GM21825 (cell line): ENCODE results near the gene ATP11A.
"Not testable (repeated sequence)": the region's sequence is repeated elsewhere in the genome, so short reads cannot be mapped to it uniquely, and the experiment has no call there.

Experiments
- ATAC-seq: cut with Tn5 transposase; IDR thresholded peaks from one replicate; pipeline ENCODE4 v1.9.1; 2021; ENCODE audit warnings: mild to moderate bottlenecking, moderate library complexity; ENCODE audit not compliant: unreplicated experiment

Gene ATP11A

DNA sequence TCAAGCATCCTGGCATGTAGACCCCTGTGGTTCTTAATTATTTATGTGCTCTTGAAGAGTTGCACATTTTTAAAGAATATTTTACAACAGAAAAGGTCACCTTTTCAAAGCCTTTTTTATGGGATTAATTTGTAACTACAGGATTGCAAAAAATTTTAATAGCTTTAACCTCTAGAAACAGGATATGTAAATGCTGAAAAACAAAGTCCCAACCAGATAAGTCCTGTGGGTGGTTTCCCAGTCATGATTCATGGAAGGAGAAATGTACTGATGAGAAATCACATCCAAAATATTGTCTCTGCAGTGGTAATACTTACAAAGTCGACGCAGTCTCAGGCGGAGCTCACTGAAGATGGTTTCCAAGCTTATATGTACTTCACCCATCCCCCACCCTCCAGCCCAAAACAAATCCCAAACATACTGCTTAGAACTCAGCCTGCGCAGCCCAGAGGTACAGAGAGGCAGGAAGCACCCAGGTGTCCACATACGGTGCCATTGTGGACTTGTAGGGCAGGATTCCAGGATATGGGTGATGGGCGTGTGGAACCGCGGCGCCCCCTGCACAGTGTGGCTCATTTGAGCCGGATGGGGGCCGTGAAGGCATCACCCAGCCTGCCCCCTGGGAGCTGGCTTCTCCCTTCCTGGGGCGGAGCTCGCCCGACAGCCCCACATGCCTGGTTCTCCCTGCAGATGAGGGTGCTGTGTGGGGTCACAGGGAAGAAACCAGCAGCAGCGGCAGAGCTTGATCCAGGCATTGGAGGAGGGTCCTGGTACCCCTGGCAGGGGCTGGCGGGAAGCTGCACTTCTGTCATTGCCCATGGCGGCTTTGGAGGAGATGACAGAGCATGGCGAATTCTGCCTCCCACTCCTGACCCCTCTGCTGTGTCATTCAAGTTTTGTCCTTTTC, 101.2 kb downstream of the ATP11A start:
- ATAC-seq = no peak

DNA sequence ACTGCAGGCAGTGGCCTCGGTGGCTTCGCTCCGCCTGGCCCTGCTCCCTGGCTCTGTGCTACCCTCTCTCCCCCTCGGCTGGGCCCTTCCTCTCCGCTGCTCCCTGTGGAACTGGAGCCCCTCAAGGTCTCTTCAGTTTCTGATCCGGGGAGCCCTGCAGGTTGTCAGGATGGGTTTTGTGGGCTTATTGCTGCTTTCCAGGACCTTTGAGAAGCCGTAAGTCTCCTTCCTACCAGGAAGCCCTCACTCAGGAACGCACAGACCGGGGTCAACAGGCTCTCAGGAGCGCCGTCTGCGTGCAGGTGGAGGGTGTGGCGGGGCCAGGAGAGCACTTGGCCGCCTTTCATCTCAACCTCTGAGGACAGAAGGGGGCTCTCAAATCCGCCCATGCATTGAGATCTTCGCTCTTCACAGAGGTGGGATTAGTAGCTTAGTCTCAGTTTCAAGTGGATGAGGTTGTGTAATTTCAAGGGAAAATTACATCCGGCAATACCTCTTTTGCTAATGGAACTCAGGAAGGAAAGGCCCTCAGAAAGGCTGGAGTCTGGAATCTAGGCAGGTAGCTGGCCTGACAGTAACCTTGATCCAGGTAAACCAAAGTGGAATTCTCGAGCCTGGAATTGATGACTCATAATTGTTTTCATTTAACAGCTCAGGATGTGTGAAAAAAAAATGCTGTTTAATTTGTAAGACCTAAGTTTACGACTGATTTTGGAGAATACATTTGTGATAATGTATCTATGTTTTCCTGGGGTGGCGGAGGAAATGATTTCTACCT, 102.0 kb downstream of the ATP11A start:
- no peak for ATAC-seq

DNA sequence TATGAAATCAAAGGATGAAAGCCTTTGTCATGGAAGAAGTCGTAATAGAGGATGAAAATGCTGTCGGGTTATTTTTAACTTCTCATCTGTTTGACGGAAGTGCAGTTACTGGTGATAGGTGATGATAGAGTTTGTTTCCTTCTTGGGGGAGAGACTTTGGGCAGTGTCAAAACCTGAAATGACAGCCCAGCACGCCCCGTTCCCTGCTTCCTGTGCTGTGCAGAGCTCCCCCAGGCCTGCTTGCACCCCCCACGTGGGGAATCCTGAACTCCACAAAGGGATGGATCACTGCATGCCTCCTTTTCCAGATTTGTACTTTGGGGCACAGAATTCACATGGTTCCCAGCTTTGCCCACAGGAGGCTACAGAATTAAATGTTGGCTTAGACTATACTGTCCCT, 102.7 kb downstream of the ATP11A start:
- ATAC-seq = no peak

DNA sequence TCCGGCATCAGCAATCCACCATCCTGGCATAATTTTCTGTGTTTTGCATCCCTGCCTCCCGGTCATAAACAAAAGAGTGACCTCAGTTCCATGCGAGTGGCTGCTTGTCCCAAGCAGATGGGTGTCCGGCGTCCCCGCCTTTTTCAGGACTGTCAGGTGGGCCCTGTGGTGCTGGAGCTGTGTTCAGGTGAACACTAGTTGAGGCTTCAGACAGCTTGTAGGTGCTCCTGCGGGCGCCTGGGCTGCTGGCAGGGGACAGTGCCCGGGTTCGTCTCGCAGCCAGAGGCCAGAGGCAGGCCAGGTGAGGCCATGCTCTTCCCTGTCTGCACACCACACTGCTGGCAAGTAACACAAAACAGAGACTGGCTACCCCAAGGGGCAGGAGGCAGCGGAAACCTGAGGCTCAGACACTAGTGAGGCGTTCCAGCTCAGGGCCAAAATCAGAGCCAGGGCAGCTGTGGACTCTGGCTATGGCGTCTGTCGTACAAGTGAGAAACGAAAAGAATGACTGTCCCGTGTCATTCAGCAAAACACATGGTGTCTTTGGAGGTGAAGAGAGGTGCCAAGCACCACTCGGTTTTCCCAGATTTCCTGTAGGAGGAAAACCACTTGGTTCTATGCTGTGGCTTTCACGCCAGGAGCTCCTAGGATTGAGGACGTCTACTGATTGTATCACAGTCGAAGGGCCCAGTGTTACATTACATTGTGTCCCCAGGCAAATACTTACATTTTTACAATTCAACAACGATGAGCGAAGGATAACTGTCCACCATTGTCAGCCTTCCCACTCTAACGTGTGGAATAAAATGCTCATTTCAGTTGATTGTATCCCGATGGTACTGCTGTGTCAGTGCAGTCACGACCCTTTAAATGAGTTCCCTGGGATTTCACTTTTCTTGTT, 104.0 kb downstream of the ATP11A start:
- ATAC-seq = no peak

DNA sequence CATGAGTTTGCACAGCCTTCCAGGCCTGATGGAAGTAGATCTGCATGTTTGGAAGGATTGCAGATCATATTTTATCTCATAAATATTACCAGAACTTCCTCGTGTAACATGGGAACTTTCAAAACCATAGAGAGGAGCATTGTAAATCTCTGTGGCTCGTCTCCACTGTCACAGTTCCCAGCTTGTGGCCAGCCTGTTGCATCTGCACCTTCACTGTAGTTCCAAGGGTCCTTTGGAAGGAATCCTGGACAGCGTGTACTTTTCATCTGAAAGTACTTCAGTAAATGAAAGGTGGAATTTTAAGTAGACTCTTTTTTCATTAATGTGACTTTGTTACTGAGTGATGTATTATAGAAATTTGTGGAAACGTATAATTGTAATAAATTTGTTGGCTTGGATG, 105.4 kb downstream of the ATP11A start:
- no peak for ATAC-seq

DNA sequence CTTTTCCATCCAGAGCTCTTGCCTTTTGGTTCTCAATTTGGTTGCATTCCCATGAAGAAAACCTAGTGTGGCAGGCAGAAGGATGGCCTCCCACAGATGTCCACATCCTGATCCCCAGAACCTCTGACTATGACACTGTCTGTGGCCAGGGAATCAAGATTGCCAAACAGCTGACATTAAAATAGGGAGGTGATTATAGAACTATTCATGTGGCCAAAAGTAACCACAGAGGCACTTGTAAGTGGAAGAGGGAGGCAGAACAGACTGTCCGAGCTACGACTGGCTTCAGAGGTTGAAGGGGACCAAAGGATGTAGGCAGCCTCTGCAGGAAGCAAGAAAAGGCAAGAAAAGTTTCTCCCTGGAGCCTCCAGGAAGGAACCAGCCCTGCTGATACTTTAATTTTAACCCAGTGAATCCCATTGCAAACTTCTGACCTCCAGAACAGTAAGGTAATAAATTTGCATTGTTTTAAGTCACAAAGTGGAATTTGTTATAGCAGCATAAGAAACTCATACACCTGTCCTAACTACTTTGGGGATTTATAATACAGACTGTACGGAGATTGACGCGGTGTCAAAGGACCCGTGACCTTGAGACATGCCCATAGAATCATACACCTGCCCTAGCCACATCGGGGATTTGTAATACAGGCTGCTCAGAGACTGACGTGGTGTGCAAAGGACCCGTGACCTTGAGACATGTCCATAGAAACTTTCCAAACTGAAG, 106.5 kb downstream of the ATP11A start:
- ATAC-seq = no peak

DNA sequence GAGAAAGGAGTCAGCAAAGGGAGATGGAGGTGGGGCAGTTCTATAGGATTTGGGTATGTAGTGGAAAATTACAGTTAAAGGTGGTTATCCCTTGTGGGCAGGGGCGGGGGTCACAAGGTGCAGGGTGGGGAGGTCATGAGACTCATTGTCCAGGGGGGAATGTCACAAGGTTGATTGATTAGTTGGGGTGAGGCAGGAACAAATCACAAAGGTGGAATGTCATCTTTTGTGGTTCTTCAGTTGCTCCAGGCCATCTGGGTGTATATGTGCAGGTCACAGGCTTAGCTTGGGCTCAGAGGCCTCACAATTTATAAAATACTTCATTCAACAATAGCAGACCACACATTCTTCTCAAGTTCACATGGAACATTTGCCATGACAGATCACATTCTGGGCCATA, 109.6 kb downstream of the ATP11A start:
- ATAC-seq = no peak

DNA sequence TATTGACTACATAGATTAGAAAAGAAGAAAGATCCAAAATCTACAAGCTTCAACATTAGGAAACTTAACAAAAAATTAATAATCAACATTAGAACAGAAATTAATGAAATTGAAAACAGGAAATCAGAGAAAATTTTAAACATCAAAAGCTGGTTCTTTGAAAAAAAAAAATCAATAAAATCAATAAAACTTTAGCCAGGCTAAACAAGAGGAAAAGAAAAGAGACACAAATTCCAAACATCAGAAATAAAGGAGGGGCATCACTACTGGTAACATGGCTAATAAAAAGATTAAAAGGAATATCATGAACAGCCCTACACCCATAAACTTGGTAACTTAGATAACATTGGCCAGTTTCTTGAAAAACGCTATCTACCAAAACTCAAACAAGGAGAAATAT, 110.2 kb downstream of the ATP11A start:
- ATAC-seq = no peak

DNA sequence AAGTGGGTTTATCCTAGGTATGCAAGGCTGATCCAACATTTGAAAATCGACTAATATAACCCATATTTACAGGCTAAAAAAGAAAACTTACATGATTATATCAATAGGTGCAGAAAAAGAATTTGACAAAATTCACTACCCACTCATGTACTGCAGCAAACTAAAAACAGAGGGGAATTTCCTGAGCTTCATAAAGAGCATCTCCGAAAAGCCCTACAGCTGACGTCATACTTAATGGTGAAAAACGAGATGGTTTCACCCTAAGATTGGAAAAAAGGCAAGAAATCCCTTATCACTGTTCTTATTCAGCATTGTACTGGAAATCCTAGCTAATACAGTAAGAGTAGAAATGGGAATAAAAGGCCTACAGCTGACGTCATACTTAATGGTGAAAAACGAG, 111.0 kb downstream of the ATP11A start:
- not testable (repeated sequence) for ATAC-seq

DNA sequence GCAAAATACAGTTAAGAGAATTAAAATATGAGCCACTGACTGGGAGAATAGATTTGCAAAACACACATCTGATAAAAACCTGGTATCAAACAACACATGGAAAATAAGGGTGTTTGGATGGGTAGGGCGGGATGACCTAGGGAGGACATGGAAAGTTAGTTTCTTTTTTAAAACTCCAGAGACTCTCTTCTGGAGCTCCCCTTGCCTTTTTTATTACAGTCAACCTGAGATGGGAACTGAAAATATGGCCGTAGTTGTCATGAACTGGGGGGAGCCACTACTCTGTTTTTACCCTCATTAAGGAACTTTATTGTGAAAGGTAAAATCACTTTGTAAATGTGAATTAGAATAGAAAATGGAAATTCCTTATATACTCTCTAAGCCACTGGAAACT, 113.0 kb downstream of the ATP11A start:
- ATAC-seq = peak; percentile 38

DNA sequence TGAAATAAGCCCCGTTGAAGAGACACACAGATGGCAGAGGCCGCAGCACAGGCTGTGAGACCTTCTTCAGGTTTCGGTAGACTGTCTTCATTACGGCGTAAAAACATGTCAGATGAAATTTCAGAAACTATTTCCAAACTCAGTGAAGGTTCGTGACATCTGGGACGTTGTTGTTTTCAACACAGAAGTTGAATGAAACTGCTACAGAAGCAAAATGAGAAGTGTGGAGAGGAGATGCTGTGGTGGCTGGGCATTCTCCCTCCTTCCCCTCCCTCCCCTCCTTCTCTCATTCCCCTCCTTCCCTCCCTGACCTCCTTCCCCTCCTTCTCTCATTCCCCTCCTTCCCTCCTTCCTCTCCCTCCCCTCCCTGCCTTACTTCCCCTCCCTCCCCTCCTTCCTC, 113.6 kb downstream of the ATP11A start:
- peak; percentile 66 for ATAC-seq

DNA sequence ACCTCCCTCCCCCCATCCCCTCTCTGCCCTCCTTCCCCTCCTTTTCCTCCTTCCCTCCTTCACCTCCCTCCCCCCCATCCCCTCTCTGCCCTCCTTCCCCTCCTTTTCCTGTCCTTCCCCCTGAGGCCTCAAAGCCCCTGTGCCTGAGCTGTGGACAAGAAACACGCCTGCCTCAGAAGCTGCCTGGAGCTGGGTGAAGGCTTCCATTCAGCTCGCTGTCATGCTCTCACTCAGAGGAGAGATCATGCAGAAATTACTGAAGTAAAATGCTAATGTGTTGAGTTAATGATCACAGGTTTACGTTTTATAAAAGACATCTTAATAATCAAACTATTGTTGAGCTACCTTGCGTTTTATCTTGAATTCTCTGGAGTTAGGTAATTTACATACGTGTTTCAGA, 114.5 kb downstream of the ATP11A start:
- no peak for ATAC-seq

DNA sequence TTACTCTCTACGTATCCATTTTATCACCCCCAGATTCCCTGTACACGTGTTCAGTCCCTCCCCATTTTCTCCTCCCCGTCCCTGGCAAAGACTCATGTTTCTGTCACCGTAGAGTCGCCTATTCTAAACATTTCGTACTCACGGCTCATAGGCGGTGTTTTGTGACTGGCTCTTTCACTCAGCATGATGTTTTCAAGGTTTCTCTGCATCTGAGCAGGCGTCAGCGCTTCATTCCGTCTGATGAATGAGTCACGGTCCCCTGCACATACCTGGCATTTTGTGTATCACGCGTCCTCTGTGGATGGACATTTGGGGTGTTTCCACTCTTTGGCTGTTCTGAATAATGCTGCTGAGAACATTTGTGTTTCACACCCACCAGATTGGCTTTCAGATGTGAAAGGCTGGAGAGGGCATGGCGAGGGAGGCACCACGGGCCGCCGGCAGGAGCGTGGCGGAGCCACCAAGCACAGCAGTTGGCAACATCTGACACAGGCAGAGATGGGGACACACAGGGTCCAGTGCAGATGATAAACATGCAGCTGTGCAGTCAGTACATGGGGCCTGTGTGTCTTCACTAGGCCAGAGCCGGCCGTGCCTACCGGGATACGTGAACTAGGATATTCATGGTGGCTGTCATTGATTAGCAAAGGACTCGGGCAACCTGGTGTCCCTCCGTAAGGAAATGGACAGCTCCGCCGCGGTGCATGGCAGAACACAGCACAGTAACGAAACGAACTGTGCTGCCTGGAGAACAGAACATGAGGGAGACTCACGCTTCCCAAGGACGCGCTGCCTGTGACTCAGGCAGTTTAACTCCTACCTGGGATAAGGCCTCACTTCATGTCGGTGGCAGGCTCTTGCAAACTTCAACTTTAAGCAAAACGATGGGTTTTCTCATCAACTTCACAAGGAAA, 117.2 kb downstream of the ATP11A start:
- ATAC-seq = no peak

DNA sequence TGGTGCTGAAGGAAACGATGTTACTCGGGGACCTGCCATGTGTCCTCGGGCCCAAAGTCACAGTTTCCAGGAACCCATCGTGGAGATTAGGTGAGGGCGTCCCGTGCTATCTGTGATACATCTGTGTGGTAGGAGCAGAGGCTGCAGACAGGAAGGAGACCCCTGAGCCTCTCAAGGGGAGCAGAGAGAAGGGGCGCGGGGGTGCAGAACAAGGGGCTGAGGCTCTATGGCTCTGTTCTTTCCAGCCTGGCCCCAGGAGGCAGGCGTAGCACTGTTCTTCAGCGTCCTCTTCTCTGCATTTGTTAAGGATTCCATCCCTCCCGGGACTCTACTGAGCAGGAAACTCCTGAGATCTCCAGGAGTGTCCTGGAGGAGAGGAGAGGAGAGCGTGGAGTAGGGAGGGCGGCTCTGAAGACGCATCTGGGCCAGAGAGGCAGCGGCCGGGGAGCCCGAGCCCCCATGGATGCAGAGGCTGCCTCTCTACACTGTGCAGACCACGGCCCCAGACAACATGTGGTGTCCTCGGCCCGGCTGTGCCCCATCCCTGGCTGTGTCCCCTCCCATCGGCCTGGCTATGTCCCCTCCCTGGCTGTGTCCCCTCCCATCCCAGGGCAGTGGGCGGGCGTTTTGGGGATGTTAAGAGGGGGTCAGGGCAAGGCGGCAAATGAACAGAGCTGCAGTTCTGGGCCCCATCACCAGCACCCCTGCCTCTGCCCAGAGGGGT, 118.0 kb downstream of the ATP11A start:
- no peak for ATAC-seq

DNA sequence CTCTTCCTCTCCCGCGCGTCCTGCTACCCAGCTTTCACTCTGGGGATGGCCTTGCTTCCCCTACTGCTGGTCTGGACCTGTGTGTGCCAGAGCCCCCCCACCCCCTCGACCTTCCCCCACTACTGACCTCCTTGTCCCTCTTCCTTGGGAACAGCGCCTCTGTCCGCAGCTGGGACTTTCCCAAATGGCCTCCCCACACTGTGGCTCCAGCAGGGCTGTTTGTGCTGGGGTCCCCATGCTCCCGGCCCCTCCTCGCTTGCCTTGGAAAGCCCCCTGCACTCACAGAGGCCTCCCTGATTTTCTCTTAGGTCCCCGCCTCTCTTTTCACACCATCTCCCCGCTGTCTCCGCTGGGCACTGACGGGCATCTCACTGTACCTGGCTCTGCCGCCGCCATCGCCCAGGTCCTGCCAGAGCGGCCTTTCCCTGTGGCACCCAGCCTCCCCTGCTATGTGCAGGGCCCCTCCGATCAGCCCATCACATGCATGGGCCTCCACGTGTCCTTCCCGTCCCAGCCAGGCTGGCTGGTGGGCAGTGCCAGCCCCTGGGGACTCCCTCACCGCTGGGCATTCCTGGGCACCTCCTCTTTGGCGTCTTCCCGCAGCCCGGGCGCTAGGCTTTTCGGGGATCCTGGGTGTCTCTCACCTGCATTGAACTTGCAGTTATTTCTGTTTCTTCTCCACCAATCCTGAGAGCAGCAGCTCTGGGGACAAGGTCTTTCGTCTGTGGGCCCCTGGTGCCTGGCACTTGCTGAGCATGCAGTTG, 118.7 kb downstream of the ATP11A start:
- no peak for ATAC-seq

DNA sequence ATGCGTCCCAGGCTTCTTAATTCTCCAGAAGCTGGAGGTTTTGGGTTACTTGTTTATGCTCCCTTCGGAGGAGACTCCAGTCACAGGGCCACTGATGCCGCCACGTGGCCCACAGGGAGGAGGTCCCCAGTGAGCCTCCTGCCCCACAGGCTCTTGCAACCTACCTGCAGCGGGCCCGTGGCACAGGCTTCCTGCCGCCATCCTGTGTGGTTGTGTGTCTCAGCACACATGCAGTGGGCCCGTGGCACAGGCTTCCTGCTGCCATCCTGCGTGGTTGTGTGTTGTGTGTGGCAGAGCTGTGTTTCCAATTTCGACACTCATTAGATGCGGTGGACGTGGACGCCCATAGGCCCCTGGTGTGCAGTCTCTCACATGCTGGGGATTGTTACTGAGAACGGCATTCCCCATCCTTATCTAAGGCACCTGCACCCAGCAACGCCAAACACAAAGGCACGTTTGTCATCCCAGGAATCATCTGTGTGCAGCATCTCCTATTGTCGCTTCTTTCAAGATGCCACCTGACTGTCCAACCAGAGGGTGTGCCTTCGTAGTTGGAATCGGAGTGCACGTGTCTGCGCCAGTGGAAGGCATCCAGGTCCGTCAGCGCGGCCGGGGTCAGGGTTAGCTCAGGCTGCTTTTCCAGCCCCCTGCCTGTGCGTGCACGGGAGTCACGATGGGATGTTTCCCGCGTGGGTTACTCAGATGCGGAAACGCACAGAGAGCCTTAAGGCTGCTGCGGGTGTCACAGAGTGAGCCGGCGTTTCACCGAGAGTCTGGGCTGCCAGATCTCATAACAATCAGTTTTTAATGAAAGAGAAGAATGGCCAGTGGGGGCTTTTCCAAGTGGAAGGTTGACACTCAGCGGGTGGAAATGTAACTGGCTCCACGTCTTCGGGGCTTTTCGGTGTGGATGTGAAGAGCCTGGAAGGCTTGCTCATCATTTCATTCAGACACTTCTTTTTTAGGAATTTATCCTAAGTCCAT, 119.8 kb downstream of the ATP11A start:
- ATAC-seq = no peak

DNA sequence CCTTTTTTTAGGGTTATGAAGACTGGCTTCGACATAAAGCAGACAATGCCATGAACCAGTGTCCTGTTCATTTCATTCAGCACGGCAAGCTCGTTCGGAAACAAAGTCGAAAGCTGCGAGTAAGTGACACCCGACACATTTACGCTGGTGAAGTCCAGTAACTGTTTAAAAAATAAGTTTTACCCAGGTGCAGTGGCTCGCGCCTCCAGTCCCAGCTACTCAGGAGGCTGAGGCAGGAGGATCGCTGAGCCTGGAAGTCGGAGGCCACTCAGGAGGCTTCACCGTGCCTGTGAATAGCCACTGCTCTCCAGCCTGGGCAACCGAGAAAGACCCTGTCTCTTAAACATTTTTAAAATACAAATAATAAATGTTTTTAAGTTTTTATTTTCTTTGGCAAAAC, 120.8 kb downstream of the ATP11A start:
- no peak for ATAC-seq
